Activated T-cell treated with anti-CD3 and anti-CD28 coated beads for 4 hours (primary cell): Measurements from ENCODE around the gene FOXP1.

Experiments
- DNase-seq: peaks from one replicate; pipeline ENCODE4 v3.0.0-alpha.2; 2020

Gene FOXP1

DNA sequence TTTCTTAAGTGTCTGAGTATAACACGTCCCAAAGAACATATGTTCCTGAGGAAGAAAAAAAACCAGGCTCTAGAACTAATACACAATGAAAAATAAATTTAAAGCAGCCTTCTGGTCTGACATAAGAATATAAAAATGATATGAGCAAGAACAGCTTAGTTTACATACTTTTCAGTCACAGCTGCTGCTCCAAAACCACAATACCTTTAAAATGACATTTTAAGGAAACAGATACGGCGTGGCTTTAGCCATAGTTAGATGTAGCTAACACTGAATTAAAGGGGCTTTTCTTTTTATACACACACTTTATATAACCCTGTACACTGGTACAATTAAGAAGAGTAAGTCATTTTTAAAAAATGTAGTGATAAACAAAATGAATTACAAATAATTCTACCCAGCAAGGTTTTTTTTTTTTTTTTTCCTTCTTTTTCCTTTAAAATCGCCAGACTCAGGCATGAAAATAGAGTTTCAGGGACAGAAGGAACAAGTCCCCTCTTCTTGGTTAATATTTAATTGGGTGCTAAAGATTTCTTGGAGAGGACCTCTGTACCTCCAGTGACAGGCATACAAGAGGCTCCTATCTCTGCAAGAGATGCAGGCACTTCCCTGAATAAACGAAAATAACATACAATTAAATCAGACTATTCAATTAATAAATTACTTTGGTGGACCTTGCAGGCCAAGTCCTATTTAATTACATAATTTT is 265.6 kb downstream of the FOXP1 start:
- no peak for DNase-seq

DNA sequence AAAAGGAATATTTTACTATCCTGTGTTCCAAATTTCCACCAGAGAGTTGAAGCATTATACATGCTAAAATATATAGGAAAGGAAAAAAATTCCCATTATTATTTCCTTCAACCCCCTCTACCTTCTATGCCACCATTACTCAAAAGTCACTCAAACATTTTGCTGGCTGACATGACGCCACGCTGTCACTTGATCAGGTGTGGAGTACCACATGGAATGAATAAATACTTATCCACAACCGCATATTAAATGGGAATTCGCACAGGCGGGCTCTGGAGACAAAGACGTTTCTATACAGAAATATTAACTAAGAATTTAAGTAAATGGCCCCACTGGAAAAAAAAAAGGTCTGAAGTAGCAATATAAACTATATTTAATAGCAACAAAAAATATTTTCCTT is 266.4 kb downstream of the FOXP1 start:
- no peak for DNase-seq

DNA sequence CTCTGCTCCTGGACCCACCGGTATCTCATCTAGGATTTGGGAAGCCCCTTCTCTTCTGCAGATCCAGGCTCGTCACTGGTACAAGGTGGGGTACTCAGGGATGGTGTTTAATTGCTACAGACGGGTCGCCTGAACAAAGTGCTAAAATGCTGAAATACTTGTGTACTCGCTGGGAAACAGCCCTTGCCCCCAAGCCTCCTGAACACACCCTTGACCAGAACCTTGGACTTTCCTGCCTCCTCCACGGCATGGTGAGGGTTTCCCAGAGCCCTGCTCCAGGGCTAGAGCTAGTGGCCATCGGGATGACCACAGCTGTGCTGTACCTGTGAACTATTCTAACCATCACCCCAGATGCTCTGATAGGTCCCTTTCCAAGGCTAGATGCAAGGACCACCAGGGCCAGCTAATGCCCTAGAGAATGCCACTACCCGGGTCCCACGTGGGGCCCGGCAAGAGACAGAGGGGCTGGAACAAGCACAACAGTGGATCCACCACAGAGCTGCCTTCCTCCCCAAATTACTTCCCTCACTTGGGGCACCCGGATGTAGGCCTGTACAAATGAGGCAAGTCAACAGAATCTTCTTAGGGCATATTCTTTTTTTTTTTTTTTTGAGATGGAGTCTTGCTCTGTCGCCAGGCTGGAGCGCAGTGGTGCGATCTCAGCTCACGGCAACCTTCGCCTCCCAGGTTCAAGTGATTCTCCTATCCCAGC is 267.3 kb downstream of the FOXP1 start:
- DNase-seq = no peak

DNA sequence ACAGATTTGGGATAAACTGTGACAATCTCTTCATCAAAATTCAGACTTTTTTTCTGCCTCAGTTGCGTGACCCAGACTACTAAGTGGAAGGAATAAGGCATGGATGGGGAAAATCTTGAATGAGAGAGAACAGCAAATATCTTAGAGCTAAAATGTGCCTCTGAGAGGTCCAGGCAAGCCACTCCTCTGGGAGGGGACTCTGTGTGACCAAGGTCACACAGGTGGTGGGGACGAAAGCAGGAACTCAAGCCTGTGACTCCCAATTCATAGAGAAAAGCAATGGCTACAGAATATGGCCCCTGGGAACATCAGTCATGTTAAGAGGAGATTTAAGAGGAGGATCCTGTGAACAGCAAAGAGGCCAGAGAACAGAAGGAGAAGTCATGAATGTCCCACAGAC is 268.1 kb downstream of the FOXP1 start:
- no peak for DNase-seq

DNA sequence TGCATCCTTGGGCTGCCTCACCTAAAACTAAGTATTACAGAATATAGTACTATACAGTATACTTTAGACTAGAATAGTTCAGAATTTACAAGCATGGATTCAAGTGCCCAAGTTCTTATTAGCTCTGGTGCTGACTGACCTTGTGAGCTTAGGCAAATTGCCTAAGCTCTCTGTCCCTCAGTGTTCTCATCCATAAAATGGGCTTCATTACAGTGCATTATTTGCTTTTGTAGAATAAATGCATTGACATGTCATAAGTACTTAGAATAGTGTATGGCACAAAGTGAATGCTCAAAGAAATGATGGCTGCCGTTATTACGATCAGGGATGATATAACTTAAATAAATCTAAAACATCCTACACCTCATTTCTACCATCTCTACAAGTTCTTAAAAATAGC is 269.7 kb downstream of the FOXP1 start:
- DNase-seq = no peak

DNA sequence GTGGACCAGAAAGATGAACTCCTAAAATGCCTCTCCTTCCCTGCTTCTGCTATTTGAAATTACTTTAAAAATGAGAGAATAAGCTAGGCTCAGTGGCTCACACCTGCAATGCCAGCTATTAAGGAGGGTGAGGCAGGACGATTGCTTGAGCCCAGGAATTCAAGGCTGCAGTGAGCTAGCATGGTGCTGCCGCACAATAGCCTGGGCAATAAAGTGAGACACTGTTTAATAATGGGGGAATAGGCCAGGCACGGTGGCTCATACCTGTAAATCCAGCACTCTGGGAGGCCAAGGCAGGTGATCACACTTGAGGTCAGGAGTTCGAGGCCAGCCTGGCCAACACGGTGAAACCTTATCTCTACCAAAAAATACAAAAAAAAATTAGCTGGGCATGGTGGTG is 271.1 kb downstream of the FOXP1 start:
- DNase-seq = no peak

DNA sequence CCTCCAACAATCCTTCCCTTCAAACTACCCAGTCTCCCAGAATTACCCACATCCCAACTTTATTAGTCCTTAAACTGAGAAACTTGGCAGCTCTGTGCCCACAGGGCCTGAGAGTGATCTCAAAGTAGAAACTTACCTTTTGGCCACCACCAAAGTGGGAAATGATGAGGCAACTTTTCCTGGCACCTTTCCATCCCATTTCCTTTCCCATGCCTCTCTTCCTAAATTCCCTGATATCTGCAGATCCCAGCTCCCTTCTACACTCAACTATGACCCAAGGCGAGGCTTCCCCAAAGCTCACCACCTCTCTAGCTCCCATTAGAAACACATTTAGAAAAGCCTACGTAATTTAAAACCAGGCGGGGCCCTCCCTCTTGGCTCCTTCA is 271.9 kb downstream of the FOXP1 start:
- DNase-seq = no peak

DNA sequence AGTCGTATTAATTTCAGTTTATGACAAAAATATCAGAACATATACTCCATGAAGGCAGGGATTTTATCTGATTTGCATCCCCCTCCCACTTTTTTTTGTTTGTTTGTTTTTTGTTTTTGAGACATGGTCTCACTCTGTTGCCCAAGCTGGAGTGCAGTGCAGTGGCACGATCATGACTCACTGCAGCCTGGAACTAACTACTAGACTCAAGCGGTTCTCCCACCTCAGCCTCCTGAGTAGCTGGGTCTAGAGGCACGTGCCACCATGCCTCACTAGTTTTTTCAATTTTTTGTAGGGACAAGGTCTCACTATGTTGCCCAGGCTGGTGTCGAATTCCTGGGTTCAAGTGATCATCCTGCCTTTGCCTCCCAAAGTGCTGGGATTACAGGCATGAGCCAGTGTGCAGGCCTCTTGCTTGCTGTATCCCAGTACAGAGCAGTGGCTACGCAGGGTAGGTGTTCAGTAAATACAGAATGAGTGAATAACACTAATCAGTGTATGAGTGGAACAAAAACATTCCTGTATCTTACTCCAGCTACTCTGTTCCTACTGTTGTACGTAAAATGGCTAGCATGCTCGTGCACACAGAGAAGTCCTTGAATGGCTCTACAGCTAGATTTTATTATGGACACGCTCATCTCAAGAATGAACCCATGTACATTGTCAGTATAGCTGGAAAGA is 272.4 kb downstream of the FOXP1 start:
- DNase-seq = no peak

DNA sequence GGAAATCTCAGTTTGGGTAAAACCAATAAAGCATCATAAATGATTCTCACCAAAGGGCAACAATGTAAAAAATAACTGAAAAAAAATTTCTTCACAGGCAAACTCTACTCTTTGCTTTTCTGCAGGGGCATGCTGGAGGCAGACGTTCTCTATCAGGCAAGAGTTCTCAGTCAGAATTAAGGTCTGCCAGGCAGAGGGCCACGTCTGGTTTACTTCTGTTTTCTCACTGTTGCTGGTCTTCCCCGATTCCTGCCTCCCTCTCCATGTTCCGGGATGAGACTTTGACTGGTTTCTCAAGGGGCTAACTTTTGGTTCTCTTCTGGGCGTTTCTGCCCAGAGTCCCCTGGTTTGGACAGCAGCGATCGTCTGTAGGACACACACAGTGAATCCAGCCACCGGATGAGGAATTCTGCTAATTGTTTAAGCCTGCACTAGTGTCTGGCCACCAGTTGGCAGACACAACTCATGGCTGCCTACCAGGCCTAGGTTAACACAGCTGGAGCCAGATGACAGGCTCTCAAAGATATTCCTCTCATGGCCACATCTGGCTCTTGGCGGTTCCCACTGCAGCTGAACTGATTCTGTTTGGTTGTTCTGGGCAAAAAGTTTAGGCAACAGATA is 273.1 kb downstream of the FOXP1 start:
- DNase-seq = no peak

DNA sequence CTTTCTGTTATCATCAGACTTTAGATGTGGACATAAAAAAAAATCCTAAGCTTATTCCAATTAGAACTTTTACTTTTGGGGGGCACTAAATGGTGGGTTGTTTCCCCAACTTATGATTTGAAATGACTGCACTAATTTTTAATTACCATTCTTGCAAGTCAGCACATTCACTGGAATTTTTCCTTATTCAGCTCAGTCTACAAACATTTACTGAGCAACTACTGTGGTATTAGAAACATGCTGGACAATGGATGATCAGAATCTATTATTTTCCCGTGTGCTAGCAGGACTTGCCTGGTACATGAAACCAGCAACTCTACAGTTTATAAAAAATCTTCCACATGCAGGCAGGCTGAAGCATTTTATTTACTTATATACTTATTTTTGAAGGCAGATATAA is 273.6 kb downstream of the FOXP1 start:
- no peak for DNase-seq

DNA sequence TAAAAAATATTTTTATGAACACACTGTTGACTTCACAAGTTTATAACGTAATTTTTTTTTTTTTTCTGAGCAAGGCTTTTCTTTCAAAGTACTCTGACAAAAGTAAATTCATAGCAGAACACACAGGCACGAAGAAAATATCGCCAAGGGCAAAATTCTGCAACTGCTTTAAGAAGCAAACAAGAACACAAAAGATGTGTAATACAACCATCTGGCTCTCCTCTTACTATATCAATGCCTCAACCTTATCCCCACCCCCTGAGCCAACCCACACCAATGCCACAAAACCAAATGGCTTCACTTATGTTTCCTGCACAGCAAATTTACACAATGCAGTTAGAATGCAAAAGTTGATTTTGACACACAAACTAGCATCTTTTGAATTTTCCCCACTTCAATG is 274.2 kb downstream of the FOXP1 start:
- DNase-seq = no peak

DNA sequence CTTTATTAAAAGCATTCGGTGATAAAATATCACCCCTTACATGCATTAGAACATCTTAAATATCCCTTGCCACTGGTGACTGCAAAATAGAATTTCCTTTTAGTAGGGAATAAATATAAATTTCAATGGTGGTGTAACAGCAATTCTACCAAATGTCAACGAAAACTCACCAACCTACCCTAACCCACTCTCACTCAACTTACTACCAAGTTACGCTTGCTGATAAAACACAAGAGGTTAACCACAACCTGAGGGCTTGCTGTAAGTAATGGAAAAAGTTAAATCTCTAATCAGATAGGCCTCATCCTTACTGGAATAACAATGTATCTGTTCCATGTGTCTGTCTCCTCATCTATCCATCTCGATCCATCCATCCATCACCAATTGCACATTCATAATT is 274.7 kb downstream of the FOXP1 start:
- no peak for DNase-seq

DNA sequence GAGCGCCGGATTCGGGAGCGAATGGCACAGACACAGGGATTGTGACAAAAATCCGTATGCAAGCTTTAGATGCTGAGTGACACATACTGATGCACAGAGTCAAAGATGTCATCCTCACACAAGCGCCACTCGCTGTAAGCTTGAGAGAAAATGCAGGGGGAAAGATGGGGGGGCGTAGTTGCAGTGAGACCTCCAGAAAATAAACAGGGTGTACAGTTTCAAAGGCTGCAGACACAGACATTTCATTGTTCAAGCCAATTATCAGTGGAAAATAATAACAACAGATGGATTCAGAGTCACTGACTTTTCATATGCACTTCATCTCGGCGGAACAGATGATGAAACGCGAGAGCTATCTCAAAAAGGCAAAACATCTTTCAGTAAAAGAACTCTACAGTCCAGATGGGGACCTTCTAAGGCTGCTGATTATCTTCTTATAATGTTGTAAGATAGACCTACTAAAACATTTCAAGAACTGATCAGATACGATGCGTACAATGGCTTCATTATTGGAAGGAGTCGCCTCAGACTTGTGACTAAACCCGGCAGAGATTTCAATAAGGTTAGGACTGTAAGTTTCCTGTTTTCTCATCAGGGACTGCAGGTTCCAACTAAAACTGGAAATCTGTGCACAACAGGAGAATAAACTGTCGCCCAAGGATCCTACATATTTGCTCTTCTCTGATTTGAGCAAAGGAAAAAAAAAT is 275.4 kb downstream of the FOXP1 start:
- DNase-seq = no peak

DNA sequence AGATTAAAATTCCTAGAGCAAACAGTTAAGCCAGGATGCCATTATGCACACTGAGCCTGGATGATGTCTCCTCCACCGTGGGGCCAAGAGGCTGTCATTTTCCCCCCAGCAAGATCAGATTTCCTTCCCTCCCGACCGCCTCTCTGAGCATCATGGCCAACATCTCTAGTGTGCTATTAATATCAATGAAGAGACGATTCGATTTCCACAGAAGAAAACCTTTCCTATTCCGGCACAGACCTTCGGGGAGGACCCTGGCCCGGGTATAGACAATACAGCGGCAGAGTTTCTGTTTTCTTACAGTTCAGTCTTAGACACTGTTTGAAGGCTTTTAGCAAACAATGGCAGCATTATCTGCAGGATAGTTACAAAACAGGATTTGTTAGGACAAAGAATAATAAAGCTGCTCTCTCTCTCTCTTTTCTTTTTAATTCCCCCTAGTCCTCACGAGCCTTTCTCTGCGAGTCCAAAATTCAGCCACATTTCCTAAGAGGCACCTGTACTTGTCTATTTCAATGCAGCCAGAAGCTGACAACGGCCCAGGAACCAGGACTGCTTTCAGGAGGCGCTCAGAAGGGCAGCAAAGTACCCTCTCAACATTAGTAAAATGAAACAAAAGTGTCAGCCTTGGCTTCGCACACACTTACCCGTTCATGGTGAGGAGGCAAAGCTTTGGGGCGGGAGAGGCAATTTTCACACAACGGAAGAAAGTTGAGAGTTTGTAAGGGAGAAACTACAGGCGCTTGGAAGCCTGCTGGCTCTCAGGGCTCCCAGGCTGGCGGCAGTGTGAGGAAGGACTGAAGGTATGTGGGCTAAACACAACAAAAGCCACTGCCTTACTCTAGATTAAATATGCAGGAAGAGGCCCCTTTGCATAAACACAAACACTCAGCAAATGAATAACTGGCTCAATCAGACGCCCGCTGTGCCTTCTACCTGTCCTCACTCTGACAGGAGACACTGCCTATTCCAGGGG is 278.0 kb downstream of the FOXP1 start:
- no peak for DNase-seq

DNA sequence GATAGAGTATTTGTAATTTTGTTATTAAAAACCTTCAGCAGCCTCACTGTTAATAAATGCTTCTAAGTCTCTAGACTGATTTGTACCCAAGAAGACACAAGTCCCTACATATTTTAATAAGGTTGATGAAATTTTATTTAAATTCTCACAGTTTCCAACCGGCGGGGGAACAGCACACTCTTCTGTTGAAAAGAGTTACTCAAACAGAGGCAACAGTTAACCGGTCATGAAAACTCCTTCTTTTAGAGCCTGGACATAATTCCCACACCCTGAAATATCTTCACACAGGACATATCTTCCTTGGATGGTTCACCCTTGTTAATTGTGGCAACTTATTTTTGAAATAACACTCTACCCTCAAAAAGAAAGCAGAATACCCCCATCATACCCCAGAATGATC is 278.8 kb downstream of the FOXP1 start:
- no peak for DNase-seq

DNA sequence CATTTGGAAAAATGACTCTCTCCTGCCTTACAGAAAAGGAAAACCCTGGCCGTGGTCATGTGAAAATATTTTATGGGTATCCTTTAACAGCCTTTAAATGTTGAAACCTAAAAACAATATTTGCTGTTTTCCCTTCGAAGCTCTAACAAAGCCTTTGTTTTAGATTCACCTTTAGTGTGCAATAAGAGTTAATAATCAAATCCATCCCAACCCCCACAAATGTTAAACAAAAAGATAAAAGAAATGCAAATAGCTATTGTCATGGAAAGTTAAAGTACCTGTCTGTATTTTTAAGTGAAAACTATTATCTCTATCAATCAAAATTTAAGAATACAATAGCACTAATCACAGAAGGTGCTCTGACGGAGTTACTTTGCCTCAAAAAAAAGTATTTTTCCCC is 279.3 kb downstream of the FOXP1 start:
- no peak for DNase-seq

DNA sequence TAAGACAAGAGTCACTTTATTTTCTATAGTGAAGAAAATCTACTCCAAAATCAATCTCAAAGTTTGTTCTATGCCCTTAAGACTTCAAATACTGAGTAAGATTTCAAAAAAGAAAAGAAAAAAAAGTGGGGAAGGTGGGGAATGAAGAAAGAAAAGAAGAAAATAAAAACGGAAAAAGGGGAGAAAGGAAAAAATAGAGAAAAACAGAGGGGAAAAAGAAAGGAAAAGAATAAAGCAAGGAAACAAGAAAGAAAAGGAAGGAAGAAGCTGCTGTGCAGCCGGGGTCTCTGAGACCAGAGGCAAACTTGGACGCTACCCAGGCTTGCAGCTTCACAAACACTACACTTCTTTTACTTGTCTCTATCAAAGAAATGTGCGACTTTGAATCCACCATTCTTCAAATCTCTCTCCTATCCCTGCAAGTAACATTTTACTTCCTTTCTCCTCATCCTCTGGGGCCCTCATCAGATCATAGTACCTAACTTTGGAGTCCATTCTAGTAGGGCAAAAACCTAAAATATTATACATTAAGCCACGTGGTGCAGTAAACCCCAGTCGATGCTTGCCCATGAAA is 279.8 kb downstream of the FOXP1 start:
- no peak for DNase-seq

DNA sequence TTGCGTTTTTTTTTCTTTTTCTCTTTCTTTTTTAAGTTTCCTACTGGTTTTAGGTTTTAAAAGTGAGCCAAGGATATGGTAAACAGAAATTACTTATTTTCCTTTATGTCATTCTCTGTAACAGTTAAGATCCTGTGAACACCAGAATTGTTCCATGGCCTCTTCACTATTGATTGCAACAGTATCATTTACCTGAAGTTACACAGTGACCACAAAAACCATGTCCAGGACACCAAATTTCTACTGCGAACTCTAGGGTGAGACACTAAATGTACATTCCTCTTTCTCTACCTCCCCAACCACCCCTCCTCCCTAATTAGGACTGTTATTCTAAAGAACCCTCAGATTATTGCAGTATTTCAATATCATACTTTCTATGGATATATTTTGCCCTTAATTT is 280.9 kb downstream of the FOXP1 start:
- DNase-seq = no peak

DNA sequence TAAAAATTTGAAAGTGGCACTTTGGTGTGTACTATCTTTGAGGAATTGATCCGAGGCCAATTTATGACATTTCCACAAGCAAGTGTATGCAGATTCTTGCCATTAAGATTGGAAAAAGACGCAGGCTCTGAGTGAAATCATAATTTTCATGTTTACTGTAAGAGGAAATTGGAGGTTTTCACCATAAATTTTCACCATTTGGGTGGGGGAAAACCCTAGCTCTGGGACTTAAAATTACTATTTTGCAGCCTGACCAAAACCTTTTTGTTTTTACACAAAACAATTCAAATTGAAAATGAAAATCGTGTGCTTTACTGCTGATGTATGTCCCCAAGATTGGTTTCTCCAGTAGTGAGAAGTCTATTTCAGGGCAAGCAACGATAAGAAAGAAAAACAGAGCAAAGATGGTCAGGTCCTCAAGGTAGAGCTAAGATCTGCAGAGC is 282.6 kb downstream of the FOXP1 start:
- no peak for DNase-seq

DNA sequence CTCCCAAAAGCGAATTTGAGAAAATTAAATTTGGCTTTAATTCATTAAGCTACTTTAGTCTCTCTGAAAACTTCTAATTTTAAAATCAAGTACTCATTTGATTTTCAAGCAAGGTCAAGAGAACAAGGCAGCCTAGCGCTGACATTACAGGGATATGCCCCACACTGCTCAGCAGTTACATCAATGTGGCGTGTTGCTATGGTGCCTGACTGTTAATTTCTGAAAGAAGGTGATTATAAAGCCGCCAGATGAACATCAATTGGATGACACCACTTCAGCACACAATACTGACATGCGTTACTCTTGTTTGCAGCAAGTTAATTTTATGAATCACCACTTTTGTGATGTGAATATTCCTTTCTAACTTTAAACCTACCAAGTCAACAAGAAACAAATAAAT is 284.4 kb downstream of the FOXP1 start:
- DNase-seq = no peak

DNA sequence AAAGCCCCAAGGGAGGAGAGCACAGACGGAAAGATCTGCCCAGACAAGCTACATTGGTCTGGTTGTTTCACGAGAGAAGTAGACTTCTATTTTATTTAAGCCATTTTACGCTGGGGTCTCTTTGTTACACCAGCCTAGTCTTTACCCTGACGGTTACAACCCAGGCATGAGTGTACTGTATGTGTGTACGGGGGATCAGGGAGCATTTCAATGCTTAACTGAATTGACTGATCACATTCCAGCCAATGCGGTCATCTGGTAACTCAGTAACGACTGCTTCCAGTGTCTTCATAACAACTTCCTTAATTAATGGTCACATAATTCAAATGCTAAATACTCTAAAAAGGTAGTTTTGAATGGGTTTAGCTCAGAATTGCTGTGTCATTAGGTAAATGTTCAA is 288.6 kb downstream of the FOXP1 start:
- DNase-seq = no peak

DNA sequence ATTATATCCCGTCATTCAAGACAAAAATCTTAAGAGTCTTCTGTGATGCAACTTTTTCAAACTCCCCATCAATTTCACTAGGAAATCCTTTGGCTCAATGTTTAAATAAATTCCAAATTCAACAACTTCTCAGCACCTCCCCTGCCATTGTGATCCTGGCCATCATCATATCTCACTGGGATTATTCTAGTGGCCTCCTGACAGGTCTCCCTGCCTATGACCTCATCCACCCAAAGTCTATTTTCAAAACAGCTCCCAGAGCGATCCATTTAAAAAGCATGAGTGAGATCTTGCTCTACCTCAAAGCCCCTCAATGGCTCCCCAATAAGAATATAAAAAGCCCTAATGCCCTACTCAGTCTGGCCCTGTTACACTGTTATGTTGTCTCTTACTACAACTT is 293.2 kb downstream of the FOXP1 start:
- no peak for DNase-seq
